GM23338 (cell line): ENCODE measurements around the gene SIRT6. TPM values are rescaled to one million over a fixed set of nuclear protein-coding genes. Genes with fewer than 3 reads are reported as not detected.
"Not testable (repeated sequence)": the region's sequence is repeated elsewhere in the genome, so short reads cannot be mapped to it uniquely, and the experiment has no call there.

Experiments used
- ATAC-seq: fragments of 200-7000 bp; cut with Tn5 transposase; 3 replicates; pipeline ENCODE4 v1.9.1; 2020
- DNase-seq: peaks from one replicate; pipeline ENCODE4 v3.0.0-alpha.2; 2015; ENCODE audit warnings: low spot score
- H2AFZ ChIP-seq: fragments of 200-600 bp; sonication (generic); 2 replicates; pipeline ENCODE4 v1.8.0; 2016; ENCODE audit warnings: antibody characterized with exemption, mild to moderate bottlenecking, moderate library complexity
- H3F3A ChIP-seq: fragments of 200-600 bp; sonication (generic); replicated peaks from 2 replicates; pipeline ENCODE4 v1.8.0; 2017; ENCODE audit warnings: antibody characterized with exemption, mixed run types, low read depth
- H3K27ac ChIP-seq: fragments of 200-600 bp; sonication (generic); 2 replicates; pipeline ENCODE4 v1.6.1; 2016; ENCODE audit warnings: low read depth
- H3K27me3 ChIP-seq: fragments of 200-600 bp; sonication (generic); 2 replicates; pipeline ENCODE4 v1.8.0; 2016; ENCODE audit warnings: mild to moderate bottlenecking, mixed run types, moderate library complexity; ENCODE audit not compliant: insufficient read depth
- H3K36me3 ChIP-seq: fragments of 200-600 bp; sonication (generic); 2 replicates; pipeline ENCODE4 v1.8.0; 2016; ENCODE audit warnings: mild to moderate bottlenecking; ENCODE audit not compliant: insufficient read depth
- H3K4me1 ChIP-seq: fragments of 200-600 bp; sonication (generic); 2 replicates; pipeline ENCODE4 v1.8.0; 2016; ENCODE audit warnings: mild to moderate bottlenecking, moderate library complexity; ENCODE audit not compliant: insufficient read depth
- H3K4me2 ChIP-seq: fragments of 200-600 bp; sonication (generic); 2 replicates; pipeline ENCODE4 v1.7.1; 2017; ENCODE audit warnings: mixed run types
- H3K4me3 ChIP-seq: fragments of 200-600 bp; sonication (generic); 2 replicates; pipeline ENCODE4 v1.6.1; 2016; ENCODE audit warnings: mixed run types
- H3K79me2 ChIP-seq: fragments of 200-600 bp; sonication (generic); replicated peaks from 2 replicates; pipeline ENCODE4 v1.8.0; 2017; ENCODE audit warnings: mild to moderate bottlenecking; ENCODE audit not compliant: insufficient read depth
- H3K9me2 ChIP-seq: fragments of 200-600 bp; sonication (generic); 2 replicates; pipeline ENCODE4 v1.8.0; 2017; ENCODE audit not compliant: insufficient read depth
- H4K20me1 ChIP-seq: fragments of 200-600 bp; sonication (generic); replicated peaks from 2 replicates; pipeline ENCODE4 v1.8.0; 2017; ENCODE audit warnings: mild to moderate bottlenecking; ENCODE audit not compliant: insufficient read depth
- H3K27ac Mint-ChIP-seq: 2 replicates; pipeline ENCODE4 v1.8.0; 2020; ENCODE audit warnings: inconsistent platforms, mild to moderate bottlenecking, moderate library complexity, mixed read lengths
- H3K27me3 Mint-ChIP-seq: 3 replicates; pipeline ENCODE4 v1.8.0; 2022; ENCODE audit warnings: low read depth, mild to moderate bottlenecking, moderate library complexity, mixed read lengths, inconsistent platforms; ENCODE audit not compliant: insufficient read depth, poor library complexity
- H3K36me3 Mint-ChIP-seq: 3 replicates; pipeline ENCODE4 v1.8.0; 2021; ENCODE audit warnings: low read depth, mild to moderate bottlenecking, inconsistent platforms, moderate library complexity, mixed read lengths
- H3K4me1 Mint-ChIP-seq: 3 replicates; pipeline ENCODE4 v1.8.0; 2020; ENCODE audit warnings: mild to moderate bottlenecking, inconsistent platforms, mixed read lengths
- H3K4me3 Mint-ChIP-seq: 3 replicates; pipeline ENCODE4 v1.8.0; 2021; ENCODE audit warnings: moderate library complexity, mild to moderate bottlenecking, inconsistent platforms, mixed read lengths
- H3K9me3 Mint-ChIP-seq: 3 replicates; pipeline ENCODE4 v1.8.0; 2020; ENCODE audit warnings: moderate library complexity, mild to moderate bottlenecking, inconsistent platforms, mixed read lengths
- CREB1 ChIP-seq: fragments of 250-450 bp; sonication (Bioruptor Pico); IDR thresholded peaks from 2 replicates; pipeline ENCODE4 v1.5.0; 2020; ENCODE audit warnings: low read depth, mild to moderate bottlenecking, moderate library complexity
- EZH2 ChIP-seq: fragments of 200-600 bp; sonication (generic); IDR thresholded peaks from one replicate; pipeline ENCODE4 v1.8.0; 2017; ENCODE audit warnings: antibody characterized with exemption, mild to moderate bottlenecking, low read depth; ENCODE audit not compliant: unreplicated experiment
- STAT1 ChIP-seq: IDR thresholded peaks from one replicate; pipeline ENCODE4 v1.6.1; 2016; ENCODE audit warnings: antibody characterized with exemption; ENCODE audit not compliant: unreplicated experiment
- ZNF331 ChIP-seq: fragments of 250-450 bp; sonication (Bioruptor Pico); IDR thresholded peaks from 2 replicates; pipeline ENCODE4 v1.5.0; 2020; ENCODE audit warnings: low read depth, mild to moderate bottlenecking, moderate library complexity
- polyA plus RNA-seq: library from polyadenylated mRNA; unstranded; fragments of >200 nt; fragmentation: Nextera tagmentation; extraction: Ambion mirVana; gene quantifications from 2 replicates; pipeline ENCODE4 v1.2.1, GENCODE V29; 2016
- total RNA-seq: library from RNA; depleted of rRNA; stranded (reverse); fragments of >200 nt; shearing (Covaris generic); gene quantifications from 2 replicates; pipeline ENCODE4 v1.2.3, GENCODE V29; 2014
- TF ChIP-seq, protein P1 (sequence below): fragments of 250-450 bp; sonication (Bioruptor Pico); IDR thresholded peaks from 2 replicates; pipeline ENCODE4 v1.5.0; 2020; ENCODE audit warnings: mild to moderate bottlenecking, moderate library complexity
- TF ChIP-seq, protein P2 (sequence below): IDR thresholded peaks from 2 replicates; pipeline ENCODE4 v1.6.1; 2016; ENCODE audit warnings: antibody characterized with exemption
- TF ChIP-seq, protein P3 (sequence below): IDR thresholded peaks from one replicate; pipeline ENCODE4 v1.6.1; 2018; ENCODE audit warnings: antibody characterized with exemption; ENCODE audit not compliant: unreplicated experiment

Gene SIRT6
- total and polyA plus RNA-seq, 2 experiments from 2014 or later: 18.9 to 26.7 TPM

DNA sequence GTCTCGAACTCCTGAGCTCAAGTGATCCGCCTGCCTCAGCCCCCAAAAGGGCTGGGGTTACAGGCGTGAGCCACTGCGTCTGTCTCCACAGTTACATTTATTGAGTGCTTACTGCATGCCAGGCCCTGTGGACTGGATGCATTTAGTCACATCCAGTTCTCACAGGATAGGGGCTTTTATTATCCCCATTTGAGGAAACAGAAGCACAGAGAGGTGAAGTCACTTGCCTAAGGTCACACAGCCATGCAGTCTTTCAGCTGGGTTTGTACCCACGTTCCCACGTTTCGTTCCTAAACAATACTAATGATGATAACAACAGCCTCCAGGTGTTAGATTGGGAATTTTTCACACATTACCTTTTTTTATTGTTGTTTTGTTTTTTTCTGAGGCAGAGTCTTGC, 37.8 kb upstream of the SIRT6 start (continued):
- TF ChIP-seq, protein P1, sequence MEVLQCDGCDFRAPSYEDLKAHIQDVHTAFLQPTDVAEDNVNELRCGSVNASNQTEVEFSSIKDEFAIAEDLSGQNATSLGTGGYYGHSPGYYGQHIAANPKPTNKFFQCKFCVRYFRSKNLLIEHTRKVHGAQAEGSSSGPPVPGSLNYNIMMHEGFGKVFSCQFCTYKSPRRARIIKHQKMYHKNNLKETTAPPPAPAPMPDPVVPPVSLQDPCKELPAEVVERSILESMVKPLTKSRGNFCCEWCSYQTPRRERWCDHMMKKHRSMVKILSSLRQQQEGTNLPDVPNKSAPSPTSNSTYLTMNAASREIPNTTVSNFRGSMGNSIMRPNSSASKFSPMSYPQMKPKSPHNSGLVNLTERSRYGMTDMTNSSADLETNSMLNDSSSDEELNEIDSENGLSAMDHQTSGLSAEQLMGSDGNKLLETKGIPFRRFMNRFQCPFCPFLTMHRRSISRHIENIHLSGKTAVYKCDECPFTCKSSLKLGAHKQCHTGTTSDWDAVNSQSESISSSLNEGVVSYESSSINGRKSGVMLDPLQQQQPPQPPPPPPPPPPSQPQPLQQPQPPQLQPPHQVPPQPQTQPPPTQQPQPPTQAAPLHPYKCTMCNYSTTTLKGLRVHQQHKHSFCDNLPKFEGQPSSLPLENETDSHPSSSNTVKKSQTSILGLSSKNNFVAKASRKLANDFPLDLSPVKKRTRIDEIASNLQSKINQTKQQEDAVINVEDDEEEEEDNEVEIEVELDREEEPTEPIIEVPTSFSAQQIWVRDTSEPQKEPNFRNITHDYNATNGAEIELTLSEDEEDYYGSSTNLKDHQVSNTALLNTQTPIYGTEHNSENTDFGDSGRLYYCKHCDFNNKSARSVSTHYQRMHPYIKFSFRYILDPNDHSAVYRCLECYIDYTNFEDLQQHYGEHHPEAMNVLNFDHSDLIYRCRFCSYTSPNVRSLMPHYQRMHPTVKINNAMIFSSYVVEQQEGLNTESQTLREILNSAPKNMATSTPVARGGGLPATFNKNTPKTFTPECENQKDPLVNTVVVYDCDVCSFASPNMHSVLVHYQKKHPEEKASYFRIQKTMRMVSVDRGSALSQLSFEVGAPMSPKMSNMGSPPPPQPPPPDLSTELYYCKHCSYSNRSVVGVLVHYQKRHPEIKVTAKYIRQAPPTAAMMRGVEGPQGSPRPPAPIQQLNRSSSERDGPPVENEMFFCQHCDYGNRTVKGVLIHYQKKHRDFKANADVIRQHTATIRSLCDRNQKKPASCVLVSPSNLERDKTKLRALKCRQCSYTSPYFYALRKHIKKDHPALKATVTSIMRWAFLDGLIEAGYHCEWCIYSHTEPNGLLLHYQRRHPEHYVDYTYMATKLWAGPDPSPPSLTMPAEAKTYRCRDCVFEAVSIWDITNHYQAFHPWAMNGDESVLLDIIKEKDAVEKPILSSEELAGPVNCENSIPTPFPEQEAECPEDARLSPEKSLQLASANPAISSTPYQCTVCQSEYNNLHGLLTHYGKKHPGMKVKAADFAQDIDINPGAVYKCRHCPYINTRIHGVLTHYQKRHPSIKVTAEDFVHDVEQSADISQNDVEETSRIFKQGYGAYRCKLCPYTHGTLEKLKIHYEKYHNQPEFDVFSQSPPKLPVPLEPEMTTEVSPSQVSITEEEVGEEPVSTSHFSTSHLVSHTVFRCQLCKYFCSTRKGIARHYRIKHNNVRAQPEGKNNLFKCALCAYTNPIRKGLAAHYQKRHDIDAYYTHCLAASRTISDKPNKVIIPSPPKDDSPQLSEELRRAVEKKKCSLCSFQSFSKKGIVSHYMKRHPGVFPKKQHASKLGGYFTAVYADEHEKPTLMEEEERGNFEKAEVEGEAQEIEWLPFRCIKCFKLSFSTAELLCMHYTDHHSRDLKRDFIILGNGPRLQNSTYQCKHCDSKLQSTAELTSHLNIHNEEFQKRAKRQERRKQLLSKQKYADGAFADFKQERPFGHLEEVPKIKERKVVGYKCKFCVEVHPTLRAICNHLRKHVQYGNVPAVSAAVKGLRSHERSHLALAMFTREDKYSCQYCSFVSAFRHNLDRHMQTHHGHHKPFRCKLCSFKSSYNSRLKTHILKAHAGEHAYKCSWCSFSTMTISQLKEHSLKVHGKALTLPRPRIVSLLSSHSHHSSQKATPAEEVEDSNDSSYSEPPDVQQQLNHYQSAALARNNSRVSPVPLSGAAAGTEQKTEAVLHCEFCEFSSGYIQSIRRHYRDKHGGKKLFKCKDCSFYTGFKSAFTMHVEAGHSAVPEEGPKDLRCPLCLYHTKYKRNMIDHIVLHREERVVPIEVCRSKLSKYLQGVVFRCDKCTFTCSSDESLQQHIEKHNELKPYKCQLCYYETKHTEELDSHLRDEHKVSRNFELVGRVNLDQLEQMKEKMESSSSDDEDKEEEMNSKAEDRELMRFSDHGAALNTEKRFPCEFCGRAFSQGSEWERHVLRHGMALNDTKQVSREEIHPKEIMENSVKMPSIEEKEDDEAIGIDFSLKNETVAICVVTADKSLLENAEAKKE: no peak
- TF ChIP-seq STAT1: no peak

DNA sequence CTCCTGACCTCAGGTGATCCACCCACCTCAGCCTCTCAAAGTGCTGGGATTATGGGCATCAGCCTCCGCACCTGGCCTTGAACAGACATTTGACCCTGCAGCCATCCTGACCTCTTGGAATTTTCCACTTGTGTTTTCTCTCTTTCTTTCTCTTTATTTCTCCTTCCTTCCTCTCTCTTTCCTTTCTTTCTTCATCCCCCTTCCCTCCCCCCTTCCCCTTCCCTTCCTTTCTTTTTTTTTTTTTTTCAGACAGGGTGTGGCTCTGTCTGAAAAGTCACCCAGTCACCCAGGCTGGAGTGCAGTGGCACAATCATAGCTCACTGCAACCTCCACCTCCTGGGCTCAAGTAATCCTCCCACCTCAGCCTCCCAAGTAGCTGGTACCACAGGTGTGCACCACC, 36.2 kb upstream of the SIRT6 start:
- not testable (repeated sequence) for H3K9me3 Mint-ChIP-seq, H3K4me2 ChIP-seq, H3F3A ChIP-seq, H4K20me1 ChIP-seq, H3K79me2 ChIP-seq, H3K4me3 Mint-ChIP-seq, ATAC-seq, H2AFZ ChIP-seq, H3K4me1 ChIP-seq, H3K4me1 Mint-ChIP-seq, H3K9me2 ChIP-seq, H3K27me3 ChIP-seq, H3K27ac ChIP-seq, H3K27ac Mint-ChIP-seq, H3K36me3 ChIP-seq, H3K4me3 ChIP-seq, DNase-seq
- Mint-ChIP-seq H3K27me3 (peaks cover 20% of the 10 kb centered on the region), H3K36me3 (peaks cover 18% of the 10 kb centered on the region)

DNA sequence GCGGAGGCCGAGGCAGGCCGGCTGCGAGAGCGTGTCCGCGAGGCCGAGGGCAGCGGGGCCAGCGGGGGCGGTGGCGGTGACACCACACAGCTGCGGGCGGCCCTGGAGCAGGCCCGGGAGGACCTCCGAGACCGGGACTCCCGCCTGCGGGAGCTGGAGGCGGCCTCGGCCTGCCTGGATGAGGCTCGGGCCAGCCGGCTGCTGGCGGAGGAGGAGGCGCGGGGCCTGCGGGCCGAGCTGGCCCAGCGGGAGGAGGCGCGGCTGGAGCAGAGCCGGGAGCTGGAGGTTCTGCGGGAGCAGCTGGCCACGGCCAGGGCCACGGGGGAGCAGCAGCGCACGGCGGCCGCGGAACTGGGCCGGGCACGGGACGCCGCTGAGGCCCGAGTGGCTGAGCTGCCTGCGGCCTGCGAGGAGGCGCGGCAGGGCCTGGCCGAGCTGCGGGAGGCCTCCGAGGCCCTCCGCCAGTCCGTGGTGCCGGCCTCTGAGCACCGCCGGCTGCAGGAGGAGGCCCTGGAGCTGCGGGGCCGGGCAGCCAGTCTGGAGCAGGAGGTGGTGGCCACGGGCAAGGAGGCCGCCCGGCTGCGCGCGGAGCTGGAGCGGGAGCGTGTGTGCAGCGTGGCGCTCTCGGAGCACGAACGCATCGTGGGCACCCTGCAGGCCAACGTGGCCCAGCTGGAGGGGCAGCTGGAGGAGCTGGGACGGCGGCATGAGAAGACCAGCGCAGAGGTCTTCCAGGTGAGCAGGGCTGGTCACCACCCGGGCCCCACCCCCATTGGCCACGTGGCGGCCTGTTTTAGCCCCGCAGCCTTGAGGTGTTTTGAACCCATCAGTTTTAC, 35.3 kb upstream of the SIRT6 start:
- ATAC-seq (no peak; the same call in 2 of the 3 replicates), DNase-seq (peak; percentile 21)
- Histone ChIP-seq H3F3A (peaks cover 6% of the 10 kb centered on the region; the same call in 1 of the 2 replicates), H3K36me3 (no peaks in the 10 kb centered on the region; the same call in 1 of the 2 replicates), H3K4me2 (no peak overlapping the region), H4K20me1 (no peaks in the 10 kb centered on the region), H3K27ac (no peak overlapping the region), H3K79me2 (no peaks in the 10 kb centered on the region), H2AFZ (no peak overlapping the region), H3K27me3 (no peaks in the 10 kb centered on the region), H3K4me1 (no peaks in the 10 kb centered on the region), H3K9me2 (no peaks in the 10 kb centered on the region), H3K4me3 (no peak overlapping the region)
- H3K27me3 Mint-ChIP-seq: peaks cover 20% of the 10 kb centered on the region
- H3K4me1 Mint-ChIP-seq: no peaks in the 10 kb centered on the region; the same call in 2 of the 3 replicates
- no peak overlapping the region for H3K27ac Mint-ChIP-seq
- H3K9me3 Mint-ChIP-seq: peaks cover 5% of the 10 kb centered on the region; the same call in 1 of the 3 replicates
- H3K4me3 Mint-ChIP-seq: no peak overlapping the region
- peaks cover 18% of the 10 kb centered on the region for H3K36me3 Mint-ChIP-seq
- TF ChIP-seq ZNF331 (no peak), EZH2 (no peak), STAT1 (no peak), CREB1 (no peak)
- TF ChIP-seq, protein P2, sequence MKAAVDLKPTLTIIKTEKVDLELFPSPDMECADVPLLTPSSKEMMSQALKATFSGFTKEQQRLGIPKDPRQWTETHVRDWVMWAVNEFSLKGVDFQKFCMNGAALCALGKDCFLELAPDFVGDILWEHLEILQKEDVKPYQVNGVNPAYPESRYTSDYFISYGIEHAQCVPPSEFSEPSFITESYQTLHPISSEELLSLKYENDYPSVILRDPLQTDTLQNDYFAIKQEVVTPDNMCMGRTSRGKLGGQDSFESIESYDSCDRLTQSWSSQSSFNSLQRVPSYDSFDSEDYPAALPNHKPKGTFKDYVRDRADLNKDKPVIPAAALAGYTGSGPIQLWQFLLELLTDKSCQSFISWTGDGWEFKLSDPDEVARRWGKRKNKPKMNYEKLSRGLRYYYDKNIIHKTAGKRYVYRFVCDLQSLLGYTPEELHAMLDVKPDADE: no peak
- TF ChIP-seq, protein P3, sequence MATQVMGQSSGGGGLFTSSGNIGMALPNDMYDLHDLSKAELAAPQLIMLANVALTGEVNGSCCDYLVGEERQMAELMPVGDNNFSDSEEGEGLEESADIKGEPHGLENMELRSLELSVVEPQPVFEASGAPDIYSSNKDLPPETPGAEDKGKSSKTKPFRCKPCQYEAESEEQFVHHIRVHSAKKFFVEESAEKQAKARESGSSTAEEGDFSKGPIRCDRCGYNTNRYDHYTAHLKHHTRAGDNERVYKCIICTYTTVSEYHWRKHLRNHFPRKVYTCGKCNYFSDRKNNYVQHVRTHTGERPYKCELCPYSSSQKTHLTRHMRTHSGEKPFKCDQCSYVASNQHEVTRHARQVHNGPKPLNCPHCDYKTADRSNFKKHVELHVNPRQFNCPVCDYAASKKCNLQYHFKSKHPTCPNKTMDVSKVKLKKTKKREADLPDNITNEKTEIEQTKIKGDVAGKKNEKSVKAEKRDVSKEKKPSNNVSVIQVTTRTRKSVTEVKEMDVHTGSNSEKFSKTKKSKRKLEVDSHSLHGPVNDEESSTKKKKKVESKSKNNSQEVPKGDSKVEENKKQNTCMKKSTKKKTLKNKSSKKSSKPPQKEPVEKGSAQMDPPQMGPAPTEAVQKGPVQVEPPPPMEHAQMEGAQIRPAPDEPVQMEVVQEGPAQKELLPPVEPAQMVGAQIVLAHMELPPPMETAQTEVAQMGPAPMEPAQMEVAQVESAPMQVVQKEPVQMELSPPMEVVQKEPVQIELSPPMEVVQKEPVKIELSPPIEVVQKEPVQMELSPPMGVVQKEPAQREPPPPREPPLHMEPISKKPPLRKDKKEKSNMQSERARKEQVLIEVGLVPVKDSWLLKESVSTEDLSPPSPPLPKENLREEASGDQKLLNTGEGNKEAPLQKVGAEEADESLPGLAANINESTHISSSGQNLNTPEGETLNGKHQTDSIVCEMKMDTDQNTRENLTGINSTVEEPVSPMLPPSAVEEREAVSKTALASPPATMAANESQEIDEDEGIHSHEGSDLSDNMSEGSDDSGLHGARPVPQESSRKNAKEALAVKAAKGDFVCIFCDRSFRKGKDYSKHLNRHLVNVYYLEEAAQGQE: no peak
